PFSK-1 (cell line): ENCODE data around the gene MPP3.

ENCODE experiments used
- POLR2AphosphoS5 ChIP-seq: IDR thresholded peaks from 2 replicates; pipeline ENCODE4 v1.6.1; 2012; ENCODE audit warnings: low read depth, mild to moderate bottlenecking, control low read depth, low read length, moderate library complexity
- REST ChIP-seq, 2 experiments: IDR thresholded peaks; 2 replicates each; pipeline versions ENCODE4 v1.6.1 to v1.8.0; 2011 to 2012; ENCODE audit warnings: low read depth in 2 of 2, low read length in 2 of 2, control low read depth in 1 of 2, inconsistent platforms in 1 of 2, mild to moderate bottlenecking in 1 of 2, moderate library complexity in 1 of 2; ENCODE audit not compliant: insufficient read depth in 1 of 2
- SIN3A ChIP-seq: IDR thresholded peaks from 2 replicates; pipeline ENCODE4 v1.6.1; 2012; ENCODE audit warnings: mild to moderate bottlenecking, low read length, moderate library complexity, borderline replicate concordance; ENCODE audit not compliant: insufficient read depth
- TAF1 ChIP-seq: IDR thresholded peaks from 2 replicates; pipeline ENCODE4 v1.6.1; 2012; ENCODE audit warnings: low read length, control low read depth, borderline replicate concordance; ENCODE audit not compliant: insufficient read depth

- no peak for TF ChIP-seq POLR2AphosphoS5
- TF ChIP-seq TAF1: no peak
- no peak for TF ChIP-seq REST (IDR thresholded peaks at IDR 0.05; ENCODE audit: insufficient read depth in 1 of 2, low read depth in 2 of 2, low read length in 2 of 2)
- no peak for TF ChIP-seq SIN3A
These were observed 42.5 kb downstream of the MPP3 start for GRCh38 chr17:43790311-43790940.
